WI38 (cell line): ENCODE data around the gene JCHAIN.
A peak's percentile ranks its signal among the peaks of the same experiment; 100 is the strongest.
"Not testable (repeated sequence)": the region's sequence is repeated elsewhere in the genome, so short reads cannot be mapped to it uniquely, and the experiment has no call there.

ENCODE experiments used
- H3K4me3 ChIP-seq: 2 replicates; pipeline ENCODE4 v1.5.1; 2011; ENCODE audit warnings: low read depth, mild to moderate bottlenecking, control low read depth, low read length
- TF ChIP-seq, protein P1 (sequence below): IDR thresholded peaks from 2 replicates; pipeline ENCODE4 v1.5.1; 2012; ENCODE audit warnings: low read depth, mild to moderate bottlenecking, control low read depth, low read length

Gene JCHAIN

DNA sequence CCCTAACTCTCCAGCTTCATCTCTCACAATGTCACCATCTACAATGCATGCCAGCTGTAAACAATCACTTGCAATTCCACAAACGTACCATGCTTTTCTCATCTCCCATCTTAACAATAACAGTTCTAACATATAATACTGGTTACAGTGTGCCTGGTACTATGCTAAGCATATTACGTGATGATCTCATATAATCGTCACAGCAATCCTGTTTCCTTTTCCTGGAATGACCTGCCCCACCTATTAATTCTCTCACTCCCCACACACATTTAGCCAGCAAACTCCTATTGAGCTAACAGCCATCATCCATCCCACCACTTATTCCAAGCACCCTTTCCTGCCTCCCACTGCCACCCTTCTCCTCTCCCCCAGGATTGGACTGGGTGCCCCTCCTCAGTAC lies 7.9 kb downstream of the JCHAIN start:
- no peak overlapping the region for H3K4me3 ChIP-seq
- TF ChIP-seq, protein P1, sequence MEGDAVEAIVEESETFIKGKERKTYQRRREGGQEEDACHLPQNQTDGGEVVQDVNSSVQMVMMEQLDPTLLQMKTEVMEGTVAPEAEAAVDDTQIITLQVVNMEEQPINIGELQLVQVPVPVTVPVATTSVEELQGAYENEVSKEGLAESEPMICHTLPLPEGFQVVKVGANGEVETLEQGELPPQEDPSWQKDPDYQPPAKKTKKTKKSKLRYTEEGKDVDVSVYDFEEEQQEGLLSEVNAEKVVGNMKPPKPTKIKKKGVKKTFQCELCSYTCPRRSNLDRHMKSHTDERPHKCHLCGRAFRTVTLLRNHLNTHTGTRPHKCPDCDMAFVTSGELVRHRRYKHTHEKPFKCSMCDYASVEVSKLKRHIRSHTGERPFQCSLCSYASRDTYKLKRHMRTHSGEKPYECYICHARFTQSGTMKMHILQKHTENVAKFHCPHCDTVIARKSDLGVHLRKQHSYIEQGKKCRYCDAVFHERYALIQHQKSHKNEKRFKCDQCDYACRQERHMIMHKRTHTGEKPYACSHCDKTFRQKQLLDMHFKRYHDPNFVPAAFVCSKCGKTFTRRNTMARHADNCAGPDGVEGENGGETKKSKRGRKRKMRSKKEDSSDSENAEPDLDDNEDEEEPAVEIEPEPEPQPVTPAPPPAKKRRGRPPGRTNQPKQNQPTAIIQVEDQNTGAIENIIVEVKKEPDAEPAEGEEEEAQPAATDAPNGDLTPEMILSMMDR: no peak

DNA sequence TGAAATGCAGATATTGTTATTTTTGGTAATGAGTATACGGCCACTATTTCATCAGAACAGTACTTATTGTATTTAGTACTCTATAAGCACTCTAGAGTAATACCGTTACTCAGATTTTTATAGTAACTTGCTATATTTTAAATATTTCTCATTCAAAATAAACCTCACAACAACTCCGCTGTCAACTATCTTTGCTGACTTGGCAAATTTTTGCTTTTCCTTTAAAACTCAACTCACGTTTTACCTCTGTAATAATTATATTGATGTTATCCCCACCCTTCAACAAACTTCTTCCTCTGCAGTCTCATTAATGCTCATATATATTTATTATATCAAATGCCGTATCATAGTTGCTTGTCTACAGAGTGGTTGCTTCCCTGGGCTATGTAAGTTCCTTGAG lies 9.0 kb downstream of the JCHAIN start:
- no peak overlapping the region for H3K4me3 ChIP-seq
- TF ChIP-seq, protein P1: no peak

DNA sequence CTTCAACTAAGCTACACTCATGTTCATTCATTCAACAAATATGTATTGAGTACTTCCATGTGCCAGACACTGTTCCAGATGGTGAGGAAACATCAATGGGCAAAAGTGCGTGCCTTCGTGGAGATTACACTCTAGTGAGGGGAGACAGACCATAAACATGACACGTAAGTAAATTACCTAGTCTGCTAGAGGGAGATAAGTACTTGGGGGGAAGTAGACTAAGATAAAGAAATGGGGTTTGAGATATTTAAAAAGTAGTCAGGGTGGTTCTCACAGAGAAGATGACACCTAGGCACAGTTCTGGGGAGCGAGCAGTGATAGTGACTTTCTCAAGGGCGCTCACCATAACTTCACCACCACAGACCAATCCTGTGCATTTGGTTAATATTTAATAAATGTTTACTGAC lies 11.7 kb downstream of the JCHAIN start:
- TF ChIP-seq, protein P1: no peak
- no peak overlapping the region for H3K4me3 ChIP-seq

DNA sequence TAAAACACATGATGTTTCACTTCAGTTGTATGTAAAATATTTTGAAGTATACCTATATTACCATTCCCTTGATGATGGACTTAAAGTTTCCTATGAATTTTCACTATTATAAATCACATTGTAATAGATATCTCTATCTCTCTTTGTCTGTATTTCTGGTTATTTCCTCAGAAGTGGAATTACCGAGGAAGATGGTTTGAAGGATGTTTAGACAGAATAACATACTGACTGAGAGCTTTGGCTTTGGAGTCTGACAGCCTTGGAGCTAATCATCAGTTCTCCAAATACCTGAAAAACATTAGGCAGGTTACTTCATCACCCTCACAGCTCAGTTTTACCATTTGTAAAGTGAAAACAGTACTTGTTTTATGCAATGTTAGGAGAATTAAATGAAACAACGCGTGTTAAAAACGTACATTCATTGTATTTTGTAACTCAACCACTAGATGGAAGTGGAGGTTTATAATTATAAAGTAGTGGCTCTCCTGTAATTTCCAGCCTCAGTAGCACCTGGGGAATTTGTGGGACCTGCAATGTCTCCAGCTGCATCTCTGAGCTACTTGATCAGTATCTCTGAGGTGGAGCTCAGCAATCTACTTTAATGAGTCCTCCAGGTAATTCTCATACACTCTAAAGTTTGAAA lies 14.3 kb downstream of the JCHAIN start:
- TF ChIP-seq, protein P1: no peak; the same call in 1 of the 2 replicates
- 0 out of 2 replicates have a peak overlapping the region, but pooled peaks have one; percentile 26 for H3K4me3 ChIP-seq

DNA sequence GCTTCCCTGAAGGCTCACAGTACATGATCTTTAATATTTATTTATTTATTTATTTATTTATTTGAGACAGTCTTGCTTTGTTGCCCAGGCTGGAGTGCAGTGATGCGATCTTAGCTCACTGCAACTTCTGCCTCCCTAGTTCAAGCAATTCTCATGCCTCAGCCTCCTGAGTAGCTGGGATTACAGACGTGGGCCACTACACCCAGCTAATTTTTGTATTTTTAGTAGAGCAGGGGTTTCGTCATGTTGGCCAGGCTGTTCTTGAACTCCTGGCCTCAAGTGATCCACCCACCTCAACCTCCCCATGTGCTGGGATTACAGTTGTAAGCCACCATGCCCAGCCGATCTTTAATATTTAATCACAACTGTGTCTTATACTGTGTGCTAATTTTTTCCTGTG lies 15.6 kb downstream of the JCHAIN start:
- H3K4me3 ChIP-seq: not testable (repeated sequence)

DNA sequence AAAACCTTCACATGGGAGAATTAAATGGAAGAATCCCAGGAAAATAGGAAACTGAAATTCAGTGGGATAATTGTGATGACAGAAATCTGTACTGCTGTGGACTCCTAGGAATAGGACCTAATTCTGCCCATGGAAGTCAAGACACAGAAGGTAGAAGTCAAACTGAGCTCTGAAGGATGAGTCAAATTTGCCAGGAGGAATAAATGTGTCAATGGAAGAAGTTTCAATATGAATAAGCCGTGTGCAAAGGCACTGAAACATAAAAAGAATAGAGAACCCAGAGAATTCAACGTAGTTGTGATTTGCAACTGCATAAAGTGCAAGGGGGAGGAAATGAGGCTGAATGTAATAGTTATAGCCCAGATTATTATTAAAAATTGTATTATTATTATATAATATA lies 26.1 kb downstream of the JCHAIN start:
- TF ChIP-seq, protein P1: no peak
- H3K4me3 ChIP-seq: no peak overlapping the region

DNA sequence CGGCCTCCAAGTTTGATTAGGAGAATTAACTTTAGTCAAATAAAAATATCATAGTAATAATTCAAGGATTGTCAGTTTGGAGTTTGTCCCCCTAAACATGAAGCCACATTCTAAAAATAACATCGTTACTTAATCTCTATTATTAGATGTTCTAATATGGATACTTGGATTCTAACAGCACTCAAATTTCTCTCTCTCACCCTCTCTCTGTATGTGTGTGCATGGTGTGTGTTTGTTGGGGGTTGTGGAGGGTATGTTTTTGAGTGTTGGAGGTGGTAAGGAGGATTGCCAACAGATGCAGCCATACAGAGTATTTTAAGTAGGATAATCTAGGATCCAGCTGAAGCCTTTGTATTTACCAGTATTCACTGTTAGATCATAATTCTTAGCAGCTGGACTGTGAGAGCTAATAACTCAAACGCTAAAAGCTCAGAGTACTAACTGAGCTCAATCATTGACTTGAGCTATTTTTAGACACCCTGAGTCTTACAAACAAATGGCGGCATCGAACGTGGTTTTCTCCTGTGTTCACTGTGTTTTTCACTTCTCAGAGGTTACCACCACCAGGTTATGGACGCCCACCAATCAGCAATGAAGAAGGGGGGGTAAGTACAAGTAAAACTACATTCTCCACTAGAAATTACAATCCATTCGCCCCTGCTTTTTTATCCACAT lies 28.9 kb downstream of the JCHAIN start:
- TF ChIP-seq, protein P1: no peak
- H3K4me3 ChIP-seq: no peak overlapping the region
